ENCODE measurements around the gene MAEA. TPM values are rescaled to one million over a fixed set of nuclear protein-coding genes. Genes with fewer than 3 reads are reported as not detected.

The MAEA gene
- total RNA-seq, 1 experiment from 2014 or later, result 45.5 TPM

DNA sequence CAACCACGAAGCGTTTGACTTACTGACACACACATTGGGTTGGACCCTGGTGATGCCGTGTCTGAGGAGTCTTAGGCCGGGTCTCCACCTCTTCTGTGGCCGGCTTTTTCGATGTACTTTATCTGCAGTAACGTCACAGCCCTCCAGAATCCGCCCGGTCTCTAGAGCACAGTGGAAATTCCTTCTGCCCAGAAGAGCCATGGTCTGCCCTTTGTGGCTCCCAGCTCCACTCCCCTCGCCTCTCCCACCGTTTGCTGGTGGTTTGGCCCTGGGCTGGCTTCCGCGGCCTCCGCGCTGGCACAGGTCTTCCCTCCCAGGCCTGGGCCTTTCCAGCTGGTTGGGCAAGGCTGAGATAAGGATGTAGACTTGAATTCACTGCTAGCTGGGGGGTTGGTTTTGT is 4.3 kb downstream of the MAEA start:
- in situ Hi-C loops (cut with HindIII; ENCODE audit: low pct_unique_long_range_greater_than_20kb, low sequenced_read_pairs), result no loop called here
- no peak for DNase-seq (ENCODE audit: low read depth, low spot score)

DNA sequence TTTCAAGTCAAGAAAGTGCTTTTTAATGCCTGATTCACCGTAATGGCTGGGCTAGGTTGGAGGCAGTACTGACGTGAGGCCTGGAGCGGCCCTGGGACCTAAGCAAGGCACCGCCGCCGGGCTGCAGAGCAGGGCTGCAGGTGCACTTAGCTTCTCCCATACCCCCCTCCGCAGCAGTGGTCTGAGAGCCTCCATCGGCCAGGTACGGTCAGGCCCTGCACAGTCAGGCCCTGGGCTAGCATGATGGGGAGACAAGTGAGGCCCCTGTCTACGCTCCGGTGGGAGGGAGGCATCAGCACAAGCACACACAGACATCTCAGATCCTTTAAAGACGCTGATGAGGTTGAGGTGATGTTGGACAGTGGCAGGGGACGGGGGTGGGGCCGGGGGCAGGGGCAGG is 4.7 kb downstream of the MAEA start:
- DNase-seq (ENCODE audit: low read depth, low spot score), result no peak
- in situ Hi-C loops (cut with HindIII; ENCODE audit: low pct_unique_long_range_greater_than_20kb, low sequenced_read_pairs), result no loop called here

DNA sequence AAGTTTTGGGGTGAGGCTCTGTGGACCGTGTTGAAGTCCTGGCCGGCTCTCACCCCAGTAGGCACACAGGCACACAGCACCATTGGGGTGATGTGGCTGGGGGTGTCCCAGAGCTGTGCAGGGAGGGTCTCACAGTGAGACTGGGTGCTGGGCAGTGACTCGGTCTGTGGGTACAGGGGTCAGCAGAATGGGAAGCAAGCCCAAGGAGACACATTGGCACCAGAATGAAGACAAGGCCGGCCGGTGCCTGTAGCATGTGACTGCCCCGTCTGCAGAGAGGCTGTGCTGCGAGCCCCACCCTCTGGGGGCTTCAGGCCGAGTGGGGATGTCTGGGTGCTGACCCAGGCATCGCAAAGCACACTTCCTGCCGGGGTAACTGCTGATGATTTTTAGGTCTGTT is 5.2 kb downstream of the MAEA start:
- in situ Hi-C loops (cut with HindIII; ENCODE audit: low pct_unique_long_range_greater_than_20kb, low sequenced_read_pairs), result no loop called here
- DNase-seq (ENCODE audit: low read depth, low spot score), result peak; percentile 30

DNA sequence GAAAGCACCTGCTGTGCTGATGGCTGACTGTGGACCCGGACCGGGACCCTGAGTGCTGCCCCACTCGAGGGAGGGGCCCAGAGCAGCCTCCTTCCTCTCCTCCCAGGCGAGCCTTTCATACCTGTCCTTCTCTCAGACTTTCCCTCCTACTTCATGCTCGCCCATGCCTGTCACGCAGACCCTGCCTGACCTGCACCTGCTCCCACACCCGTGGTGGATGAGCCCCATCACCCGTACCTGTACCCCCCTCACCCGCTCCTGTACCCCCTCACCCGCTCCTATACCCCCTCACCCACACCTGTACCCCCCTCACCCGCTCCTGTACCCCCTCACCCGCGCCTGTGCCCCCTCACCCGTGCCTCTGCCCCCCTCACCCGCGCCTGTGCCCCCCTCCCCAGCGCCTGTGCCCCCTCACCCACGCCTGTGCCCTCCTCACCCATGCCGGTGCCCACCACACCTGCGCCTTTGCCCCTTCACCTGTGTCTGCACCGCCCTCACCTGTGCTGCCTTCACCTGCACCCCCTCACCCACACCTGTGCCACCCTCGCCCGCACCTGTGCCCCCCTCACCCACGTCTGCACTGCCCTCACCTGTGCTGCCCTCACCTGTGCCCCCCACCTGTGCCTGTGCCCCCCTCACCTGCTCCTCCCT is 5.8 kb downstream of the MAEA start:
- in situ Hi-C loops (cut with HindIII; ENCODE audit: low pct_unique_long_range_greater_than_20kb, low sequenced_read_pairs), result no loop called here
- no peak for DNase-seq (ENCODE audit: low read depth, low spot score)

DNA sequence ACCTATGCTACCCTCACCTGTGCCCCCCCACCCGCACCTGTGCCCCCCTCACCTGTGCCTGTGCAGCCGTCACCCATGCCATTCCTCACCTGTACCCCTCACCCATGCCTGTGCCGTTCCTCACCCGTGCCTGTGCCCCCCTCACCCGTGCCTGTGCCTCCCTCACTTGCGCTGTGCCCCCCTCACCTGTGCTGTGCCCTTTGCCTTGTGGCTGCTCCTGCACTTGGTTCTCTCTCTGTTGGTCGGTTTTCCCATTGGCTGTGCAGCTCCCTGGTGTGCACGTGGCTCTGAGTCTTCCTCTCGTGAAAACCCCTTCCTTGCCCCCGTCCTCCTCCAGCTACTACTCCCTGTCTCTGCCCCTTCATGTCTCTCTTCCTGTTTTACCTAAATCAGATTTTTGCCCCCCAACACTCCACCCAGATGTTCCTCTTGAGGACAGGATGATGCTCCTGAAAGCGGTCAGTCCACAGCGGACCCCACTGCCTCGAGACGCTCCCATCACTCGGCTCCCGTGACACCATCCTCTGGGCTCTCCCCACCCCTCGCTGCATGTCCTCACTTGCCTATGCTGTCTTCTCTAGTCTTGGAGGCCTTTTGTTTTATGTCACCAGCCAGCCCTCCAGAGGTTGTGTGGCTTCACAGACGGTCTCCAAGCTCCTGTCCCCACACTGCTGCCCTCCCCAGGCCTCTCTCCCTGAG is 6.8 kb downstream of the MAEA start:
- DNase-seq (ENCODE audit: low read depth, low spot score), result no peak
- in situ Hi-C loops (cut with HindIII; ENCODE audit: low pct_unique_long_range_greater_than_20kb, low sequenced_read_pairs), result no loop called here

DNA sequence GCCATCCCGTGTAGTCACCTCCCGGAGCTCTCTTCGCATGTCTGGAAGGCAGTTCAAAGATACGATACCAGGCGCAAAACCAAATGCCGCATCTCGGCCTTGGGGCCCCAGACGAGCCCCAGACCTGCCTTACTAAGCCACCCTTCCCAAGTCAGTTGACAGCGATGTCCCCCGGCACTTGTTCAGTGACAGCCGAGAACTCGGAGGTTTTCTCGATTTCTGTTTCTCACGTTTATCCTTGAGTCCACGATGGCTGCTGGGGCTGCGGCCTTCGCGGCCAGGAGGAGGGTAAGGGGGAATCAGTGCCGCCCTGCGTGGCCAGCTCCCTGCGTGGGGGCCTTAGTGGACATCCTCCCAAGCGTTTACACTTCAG is 7.3 kb downstream of the MAEA start:
- in situ Hi-C loops (cut with HindIII; ENCODE audit: low pct_unique_long_range_greater_than_20kb, low sequenced_read_pairs), result no loop called here

DNA sequence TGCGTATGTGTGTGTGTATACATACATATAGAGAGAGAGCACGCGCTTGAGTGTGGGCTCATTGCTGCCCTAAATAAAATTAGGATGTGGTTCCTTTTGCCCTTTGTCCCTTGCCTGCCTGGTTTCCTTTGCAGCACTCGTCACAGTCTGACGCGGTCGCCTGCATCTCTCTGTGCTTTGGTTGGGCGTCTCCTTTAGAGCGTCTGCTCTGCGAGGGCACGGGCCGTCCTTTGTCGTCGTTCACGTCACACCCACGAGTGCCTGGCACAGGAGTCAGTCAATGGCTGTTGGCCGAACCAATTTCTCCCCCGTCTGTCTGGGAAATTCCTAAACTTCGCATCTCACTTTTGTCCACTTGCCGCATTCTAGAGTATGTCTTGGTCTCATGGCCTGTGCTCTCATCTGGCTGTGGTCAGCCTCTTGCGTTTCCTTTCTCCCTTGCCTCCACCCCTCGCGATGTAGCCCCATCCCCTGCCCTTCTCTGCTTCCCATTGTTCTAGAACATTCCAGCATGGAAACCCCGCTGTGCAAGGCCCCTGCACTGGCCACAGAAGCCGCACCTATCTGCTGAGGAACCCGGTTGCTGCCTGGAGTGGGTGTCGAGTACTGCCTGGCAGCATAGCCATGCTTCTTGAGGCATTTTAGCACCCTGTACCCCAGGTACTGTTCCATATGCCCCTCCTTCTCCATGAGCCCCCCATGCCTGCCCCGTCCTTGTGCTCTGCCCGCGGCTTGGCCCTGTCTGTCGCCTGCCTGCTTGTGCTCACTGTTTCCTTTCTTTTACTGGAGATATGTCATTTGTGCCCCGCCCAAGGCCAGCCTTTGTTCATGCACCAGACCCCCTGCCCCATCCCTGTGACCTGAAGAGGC is 8.0 kb downstream of the MAEA start:
- in situ Hi-C loops (cut with HindIII; ENCODE audit: low pct_unique_long_range_greater_than_20kb, low sequenced_read_pairs), result no loop called here
- DNase-seq (ENCODE audit: low read depth, low spot score), result no peak

More for the DNA sequence above, 7.3 kb downstream of the MAEA start:
- no peak for DNase-seq (ENCODE audit: low read depth, low spot score)

DNA sequence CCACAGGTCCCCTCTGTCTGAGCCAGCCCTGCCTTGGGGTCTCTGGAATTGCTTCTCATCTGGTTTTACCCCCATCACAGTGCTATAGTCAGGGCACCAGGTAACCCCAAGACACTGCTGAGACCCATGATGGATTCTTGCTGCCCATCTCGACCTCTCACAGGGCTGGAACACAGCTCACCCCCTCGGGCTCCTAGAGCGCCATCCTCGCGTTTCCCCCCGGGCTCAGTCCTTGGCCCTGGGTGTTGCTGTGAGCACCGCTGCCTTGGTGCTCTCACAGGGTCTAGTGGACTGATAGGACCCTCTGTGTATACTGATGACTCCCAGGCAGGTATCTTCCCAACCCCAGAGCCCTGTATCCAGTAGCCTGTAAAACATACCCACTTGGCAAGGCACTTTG is 8.8 kb downstream of the MAEA start:
- no peak for DNase-seq (ENCODE audit: low read depth, low spot score)
- in situ Hi-C loops (cut with HindIII; ENCODE audit: low pct_unique_long_range_greater_than_20kb, low sequenced_read_pairs), result no loop called here

DNA sequence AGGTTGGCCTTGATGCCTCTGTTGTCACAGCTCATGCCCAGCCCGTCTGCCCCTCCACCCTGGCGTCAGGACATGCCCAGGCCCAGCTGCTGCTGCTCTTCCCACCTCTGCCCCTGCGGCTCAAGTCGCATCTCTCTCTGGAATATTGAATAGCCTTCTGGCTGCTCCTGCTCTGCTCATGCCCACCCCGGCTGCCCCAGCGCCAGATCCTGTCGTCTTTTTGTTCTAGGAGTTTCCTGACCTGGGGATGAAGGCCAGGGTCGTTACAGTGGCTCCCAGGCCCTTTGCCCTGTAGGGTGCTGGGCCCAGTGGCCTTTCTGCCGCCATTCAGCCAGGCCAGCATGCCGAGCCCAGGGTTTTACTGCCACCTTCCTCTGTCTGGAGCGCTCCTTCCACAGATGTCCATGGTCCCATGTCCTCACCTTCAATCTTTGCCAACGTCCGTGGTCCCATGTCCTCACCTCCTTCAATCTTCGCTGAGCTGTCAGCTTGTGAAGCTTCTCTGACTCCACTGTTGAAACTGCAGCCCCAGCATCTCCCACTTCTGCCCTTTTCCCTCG is 9.7 kb downstream of the MAEA start:
- DNase-seq (ENCODE audit: low read depth, low spot score), result no peak
- in situ Hi-C loops (cut with HindIII; ENCODE audit: low pct_unique_long_range_greater_than_20kb, low sequenced_read_pairs), result no loop called here

DNA sequence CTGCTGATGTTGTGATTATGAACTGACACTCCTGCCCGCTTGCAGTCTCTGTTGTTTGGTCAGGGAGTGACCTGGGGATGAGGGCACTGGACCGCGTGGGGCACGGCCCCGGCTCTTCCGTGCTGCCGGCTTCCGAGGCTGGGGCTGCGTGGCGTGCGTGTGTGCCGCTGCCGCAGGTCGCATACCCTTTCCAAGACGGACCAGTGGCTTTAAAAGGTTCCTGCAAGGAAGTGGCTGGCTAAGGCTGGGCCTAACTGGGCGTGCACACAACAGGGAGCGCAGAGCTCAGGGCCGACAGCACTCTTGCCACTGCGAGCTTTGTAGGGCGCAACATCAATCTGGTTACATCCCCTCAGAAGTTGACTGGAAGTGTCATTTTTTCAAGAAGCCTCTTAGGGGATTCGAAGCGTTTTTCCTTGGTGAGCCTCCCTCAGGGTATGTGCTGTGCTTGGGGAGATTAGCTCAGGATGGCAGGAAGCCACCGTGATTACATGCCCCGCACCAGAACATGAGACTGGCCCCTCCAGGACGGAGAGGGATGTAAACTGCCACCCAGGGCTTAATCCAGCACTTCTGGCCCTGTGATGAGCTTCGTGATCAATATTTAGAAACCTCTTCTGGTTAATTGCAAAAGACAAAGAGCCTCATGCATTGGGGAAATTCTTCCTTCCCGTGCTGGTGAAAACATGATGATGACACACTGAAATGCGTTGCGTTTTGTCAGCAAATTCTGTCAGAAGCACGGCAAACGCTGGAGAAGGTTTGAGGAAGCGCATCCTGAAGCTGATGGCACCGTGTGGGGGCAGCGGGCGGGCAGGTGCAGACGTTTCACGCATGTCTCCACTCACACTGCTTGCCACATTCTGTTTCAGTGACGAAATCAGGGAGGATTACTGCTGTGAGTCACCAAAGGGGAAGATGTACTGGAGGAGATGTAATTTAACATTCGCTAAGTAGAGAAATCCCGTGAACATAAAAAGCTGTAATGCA is 11.1 kb downstream of the MAEA start:
- in situ Hi-C loops (cut with HindIII; ENCODE audit: low pct_unique_long_range_greater_than_20kb, low sequenced_read_pairs), result no loop called here
- DNase-seq (ENCODE audit: low read depth, low spot score), result no peak

DNA sequence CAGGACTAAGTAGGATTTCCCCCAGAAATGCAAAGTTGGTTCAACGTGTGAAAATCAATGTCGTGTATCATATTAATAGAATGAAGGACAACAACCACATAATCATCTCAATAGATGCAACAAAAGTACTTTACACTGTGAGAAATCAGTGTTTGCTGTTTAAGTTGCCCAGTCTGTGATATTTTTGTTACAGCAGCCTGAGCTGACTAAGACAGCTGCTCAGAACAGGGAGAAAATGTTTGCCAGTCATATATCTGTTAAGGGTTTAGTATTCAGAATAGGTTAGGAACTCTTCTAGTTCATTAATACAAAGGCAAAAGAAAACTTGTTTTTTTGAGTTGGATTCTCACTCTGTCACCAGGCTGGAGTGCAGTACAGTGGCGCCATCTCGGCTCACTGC is 12.5 kb downstream of the MAEA start:
- no peak for DNase-seq (ENCODE audit: low read depth, low spot score)
- in situ Hi-C loops (cut with HindIII; ENCODE audit: low pct_unique_long_range_greater_than_20kb, low sequenced_read_pairs), result no loop called here

DNA sequence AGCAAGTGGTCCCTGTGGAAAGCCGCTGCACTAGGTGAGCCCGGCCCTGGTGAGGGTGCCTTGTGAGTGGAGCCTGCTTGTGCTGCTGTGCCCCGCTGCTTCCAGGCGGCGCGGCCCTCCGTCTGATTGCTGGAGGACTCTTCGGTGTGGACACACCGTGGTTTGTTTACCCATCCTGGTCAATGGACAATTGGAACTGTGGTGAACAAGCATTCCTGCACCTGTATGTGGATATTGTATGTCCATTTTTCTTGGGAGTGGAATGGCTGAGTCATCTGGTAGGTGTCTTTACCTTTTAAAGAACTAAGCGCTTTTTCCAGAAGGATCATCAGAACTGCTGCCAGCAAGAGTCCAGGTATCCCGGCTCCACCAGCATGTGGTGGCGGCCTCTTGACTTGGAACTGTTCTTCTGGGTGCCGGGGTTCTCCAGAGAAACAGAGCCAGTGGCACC is 15.6 kb downstream of the MAEA start:
- in situ Hi-C loops (cut with HindIII; ENCODE audit: low pct_unique_long_range_greater_than_20kb, low sequenced_read_pairs), result no loop called here
- DNase-seq (ENCODE audit: low read depth, low spot score), result no peak

DNA sequence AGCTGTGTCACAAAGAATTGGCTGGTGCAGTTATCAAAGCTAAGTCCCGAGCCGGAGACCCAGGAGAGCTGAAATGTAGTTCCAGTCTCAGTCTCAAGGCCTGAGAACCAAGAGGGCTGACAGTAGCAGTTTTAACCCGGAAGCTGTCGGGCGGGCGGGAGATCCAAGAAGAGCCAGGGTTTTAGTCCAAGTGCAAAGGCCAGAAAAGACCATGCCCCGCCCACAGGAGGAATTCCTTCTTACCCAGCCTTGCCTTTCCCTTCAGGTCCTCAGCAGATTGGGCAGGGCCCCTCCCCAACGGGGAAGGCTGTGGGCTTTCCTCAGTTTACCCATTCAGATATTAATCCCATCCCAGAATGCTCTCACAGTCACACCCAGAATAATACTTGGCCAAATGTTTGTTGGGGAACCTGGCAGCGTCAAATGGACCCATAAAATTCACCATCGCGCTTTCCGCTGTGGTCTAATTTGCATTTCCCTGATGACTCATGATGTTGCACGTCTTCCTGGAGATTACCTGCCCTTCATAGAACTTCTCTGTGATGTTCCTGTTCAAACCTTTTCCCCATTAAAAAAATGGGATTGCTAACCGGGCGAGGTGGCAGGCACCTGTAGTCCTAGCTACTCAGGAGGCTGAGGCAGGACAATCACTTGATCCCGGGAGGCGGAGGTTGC is 16.2 kb downstream of the MAEA start:
- DNase-seq (ENCODE audit: low read depth, low spot score), result no peak
- in situ Hi-C loops (cut with HindIII; ENCODE audit: low pct_unique_long_range_greater_than_20kb, low sequenced_read_pairs), result no loop called here

DNA sequence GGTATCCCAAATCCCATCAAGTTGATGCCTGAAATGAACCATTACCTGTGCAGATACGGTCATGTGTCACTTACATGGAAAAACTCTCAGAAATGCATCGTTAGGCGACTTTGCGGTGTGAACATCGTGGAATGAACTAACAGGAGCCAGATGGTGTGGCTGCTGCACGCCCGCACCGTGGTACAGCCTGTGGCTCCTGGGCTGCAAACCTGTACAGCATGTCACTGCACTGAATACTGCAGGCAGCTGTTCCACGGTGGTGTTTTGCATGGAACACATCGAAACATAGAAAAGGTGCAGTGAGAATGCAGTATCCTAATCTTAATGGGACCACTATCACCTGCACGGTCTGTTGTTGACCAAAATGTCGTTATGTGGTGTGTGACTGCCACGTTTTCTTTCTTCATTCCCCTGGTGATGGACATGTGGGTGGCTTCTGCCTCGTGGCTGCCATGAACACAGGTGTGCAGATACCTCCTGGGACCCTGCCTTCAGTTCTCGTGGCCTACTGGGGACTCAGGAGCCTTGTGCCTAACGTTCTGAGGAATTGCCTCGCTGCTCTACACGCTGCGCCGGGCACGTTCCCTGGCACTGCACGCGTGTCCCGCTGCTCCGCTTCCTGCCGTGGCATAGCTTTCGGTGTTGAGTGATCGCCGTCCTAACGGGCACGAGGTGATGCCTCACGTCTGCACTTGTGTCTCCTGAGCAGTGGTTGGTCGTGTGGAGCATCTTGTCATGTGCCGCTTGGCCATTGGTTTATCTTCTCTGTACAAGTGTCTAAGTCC is 18.5 kb downstream of the MAEA start:
- in situ Hi-C loops (cut with HindIII; ENCODE audit: low pct_unique_long_range_greater_than_20kb, low sequenced_read_pairs), result no loop called here
- no peak for DNase-seq (ENCODE audit: low read depth, low spot score)

DNA sequence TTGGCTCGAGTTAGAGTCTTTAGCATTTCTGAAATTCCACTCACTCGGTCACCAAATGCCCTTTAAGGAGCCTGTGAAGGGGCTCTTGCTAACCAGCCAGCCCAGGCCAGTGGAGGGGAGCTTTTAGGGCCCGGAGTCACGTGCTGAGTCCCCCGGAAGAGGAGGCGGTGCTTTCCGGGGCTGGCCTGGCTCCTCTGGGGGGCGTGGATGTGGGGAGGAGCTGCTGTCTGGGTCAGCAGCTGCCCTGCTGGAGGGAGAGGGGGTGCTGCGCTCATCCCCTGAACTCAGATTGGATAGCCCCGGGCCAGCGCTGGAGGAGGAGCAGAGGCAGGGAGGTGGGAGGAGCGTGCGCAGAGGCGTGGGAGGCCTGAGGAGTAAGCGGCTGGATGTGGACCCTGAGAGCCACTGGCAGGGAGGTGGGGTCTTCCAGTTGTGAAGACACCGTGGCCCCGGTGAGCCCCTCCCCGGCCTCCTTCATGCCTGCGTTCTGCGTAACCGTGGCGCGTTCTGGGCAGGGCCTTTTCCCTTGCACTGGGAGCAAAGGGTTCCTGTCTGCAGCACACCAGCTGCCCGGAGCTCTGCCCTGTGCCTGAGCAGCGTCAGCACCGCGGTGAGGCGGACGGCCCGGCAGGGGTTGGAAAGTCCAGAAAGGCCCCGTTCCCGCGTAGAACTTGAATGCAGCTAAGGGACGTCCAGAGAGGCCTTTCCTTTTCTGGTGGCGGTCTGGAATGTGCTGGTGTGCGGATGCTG is 19.7 kb downstream of the MAEA start:
- DNase-seq (ENCODE audit: low read depth, low spot score), result no peak
- in situ Hi-C loops (cut with HindIII; ENCODE audit: low pct_unique_long_range_greater_than_20kb, low sequenced_read_pairs), result no loop called here
